ENCODE data around the gene CACNA2D2. TPM values are rescaled to one million over a fixed set of nuclear protein-coding genes. Genes with fewer than 3 reads are reported as not detected.

Gene CACNA2D2
- total RNA-seq, 1 donor from 2014 or later, result 4.3 TPM

- no peak overlapping the region for H3K4me3 Mint-ChIP-seq
- DNase-seq (ENCODE audit: low spot score), result peak; percentile 69
Observed at GRCh38 chr3:50430950-50431435, 72.4 kb downstream of the CACNA2D2 start.

GRCh38 chr3:50430191-50430590, 73.2 kb downstream of the CACNA2D2 start:
- Mint-ChIP-seq H3K27ac (peak overlapping the region; percentile 13), H3K27me3 (ENCODE audit: insufficient read depth, low read depth) (peaks cover 3% of the 10 kb centered on the region), H3K4me3 (no peak overlapping the region), H3K9me3 (no peaks in the 10 kb centered on the region), H3K4me1 (peaks cover 19% of the 10 kb centered on the region), H3K36me3 (no peaks in the 10 kb centered on the region)
- DNase-seq (ENCODE audit: low spot score), result no peak
- no peaks in the 10 kb centered on the region for H3K36me3 ChIP-seq
- H3K4me2 ChIP-seq, result peak overlapping the region; percentile 48
- no peaks in the 10 kb centered on the region for H3K27me3 ChIP-seq
- H4K20me1 ChIP-seq (ENCODE audit: low read depth), result peaks cover 15% of the 10 kb centered on the region
- H3K4me1 ChIP-seq, result peaks cover 21% of the 10 kb centered on the region
- peaks cover 12% of the 10 kb centered on the region for H3F3A ChIP-seq (ENCODE audit: low read depth)
- H3K9ac ChIP-seq, result no peak overlapping the region
- H3K79me2 ChIP-seq (ENCODE audit: low read depth), result no peaks in the 10 kb centered on the region
- H2AFZ ChIP-seq (replicated peaks), result no peak overlapping the region
- H3K27ac ChIP-seq, result no peak overlapping the region
- H3K9me3 ChIP-seq (ENCODE audit: low read depth), result no peaks in the 10 kb centered on the region
- no peak overlapping the region for H3K4me3 ChIP-seq
- TF ChIP-seq EZH2 (IDR thresholded peaks at IDR 0.05), result no peak
- TF ChIP-seq CTCF (IDR thresholded peaks at IDR 0.05), result no peak
- no peak for TF ChIP-seq EZH2phosphoT487 (IDR thresholded peaks at IDR 0.05)

More at GRCh38 chr3:50430950-50431435, 72.4 kb downstream of the CACNA2D2 start:
- Histone ChIP-seq H3K9me3 (ENCODE audit: low read depth) (no peaks in the 10 kb centered on the region), H3K4me2 (peak overlapping the region; percentile 48), H3K27ac (no peak overlapping the region), H3K4me3 (no peak overlapping the region), H4K20me1 (ENCODE audit: low read depth) (peaks cover 20% of the 10 kb centered on the region), H3K4me1 (peaks cover 21% of the 10 kb centered on the region), H2AFZ (replicated peaks) (no peak overlapping the region), H3F3A (ENCODE audit: low read depth) (peaks cover 12% of the 10 kb centered on the region), H3K36me3 (no peaks in the 10 kb centered on the region), H3K79me2 (ENCODE audit: low read depth) (no peaks in the 10 kb centered on the region), H3K27me3 (no peaks in the 10 kb centered on the region), H3K9ac (no peak overlapping the region)
- Mint-ChIP-seq H3K9me3 (no peaks in the 10 kb centered on the region), H3K36me3 (no peaks in the 10 kb centered on the region), H3K27me3 (ENCODE audit: insufficient read depth, low read depth) (peaks cover 3% of the 10 kb centered on the region), H3K27ac (peak overlapping the region; percentile 28), H3K4me1 (peaks cover 25% of the 10 kb centered on the region)
- no peak for TF ChIP-seq EZH2 (IDR thresholded peaks at IDR 0.05)
- no peak for TF ChIP-seq CTCF (IDR thresholded peaks at IDR 0.05)
- no peak for TF ChIP-seq EZH2phosphoT487 (IDR thresholded peaks at IDR 0.05)

- Mint-ChIP-seq H3K27me3 (ENCODE audit: insufficient read depth, low read depth) (peaks cover 4% of the 10 kb centered on the region), H3K4me3 (no peak overlapping the region), H3K27ac (peak overlapping the region; percentile 6), H3K4me1 (peaks cover 15% of the 10 kb centered on the region), H3K9me3 (no peaks in the 10 kb centered on the region), H3K36me3 (no peaks in the 10 kb centered on the region)
- Histone ChIP-seq H3F3A (ENCODE audit: low read depth) (peaks cover 12% of the 10 kb centered on the region), H3K36me3 (no peaks in the 10 kb centered on the region), H3K9me3 (ENCODE audit: low read depth) (no peaks in the 10 kb centered on the region), H2AFZ (replicated peaks) (no peak overlapping the region), H3K9ac (no peak overlapping the region), H3K4me2 (no peak overlapping the region), H3K4me3 (no peak overlapping the region), H4K20me1 (ENCODE audit: low read depth) (peaks cover 15% of the 10 kb centered on the region), H3K27me3 (no peaks in the 10 kb centered on the region), H3K4me1 (peaks cover 21% of the 10 kb centered on the region), H3K27ac (no peak overlapping the region), H3K79me2 (ENCODE audit: low read depth) (no peaks in the 10 kb centered on the region)
- no peak for TF ChIP-seq EZH2 (IDR thresholded peaks at IDR 0.05)
- TF ChIP-seq EZH2phosphoT487 (IDR thresholded peaks at IDR 0.05), result no peak
- TF ChIP-seq CTCF (IDR thresholded peaks at IDR 0.05), result no peak
- no peak for DNase-seq (ENCODE audit: low spot score)
Observed at GRCh38 chr3:50428007-50428633, 75.3 kb downstream of the CACNA2D2 start.

All from neural progenitor cell (in vitro differentiated cells).